Sigmoid colon (tissue), 7 donors: ENCODE measurements around the gene SLC15A3. TPM values are rescaled to one million over a fixed set of nuclear protein-coding genes. Genes with fewer than 3 reads are reported as not detected.

Experiments used
- DNase-seq: peaks from one replicate; pipeline ENCODE4 v3.0.0-alpha.2; 2019
- H3K27ac ChIP-seq, 4 donors: fragments of 200-600 bp; sonication (generic); one replicate each; pipeline ENCODE4 v1.5.1; 2016 to 2019; ENCODE audit warnings: mild to moderate bottlenecking in 1 of 4
- H3K27me3 ChIP-seq, 3 donors: fragments of 200-600 bp; sonication (generic); one replicate each; pipeline ENCODE4 v1.5.1; 2019; ENCODE audit warnings: mild to moderate bottlenecking in 1 of 3
- H3K36me3 ChIP-seq, 4 donors: fragments of 200-600 bp; sonication (generic); one replicate each; pipeline ENCODE4 v1.5.1; 2016 to 2019
- H3K4me1 ChIP-seq, 4 donors: fragments of 200-600 bp; sonication (generic); one replicate each; pipeline ENCODE4 v1.5.1; 2017 to 2019
- H3K4me3 ChIP-seq, 4 donors: fragments of 200-600 bp; sonication (generic); one replicate each; pipeline ENCODE4 v1.5.1; 2017 to 2019; ENCODE audit warnings: mild to moderate bottlenecking in 2 of 4, moderate library complexity in 1 of 4
- H3K9me3 ChIP-seq, 4 donors: fragments of 200-600 bp in 3 of 4; sonication (generic) in 3 of 4; one replicate each; pipeline versions ENCODE4 v1.5.1 to v1.6.1; 2013 to 2019
- EP300 ChIP-seq, 4 donors: sonication (generic); formaldehyde crosslinking; IDR thresholded peaks; one replicate each; pipeline ENCODE4 v1.6.1; 2017; ENCODE audit warnings: antibody characterized with exemption in 4 of 4
- POLR2A ChIP-seq, 2 donors: fragments of 450-650 bp; IDR thresholded peaks; one replicate each; pipeline ENCODE4 v1.6.1; 2016; ENCODE audit warnings: antibody characterized with exemption in 2 of 2, mild to moderate bottlenecking in 2 of 2, moderate library complexity in 2 of 2
- POLR2AphosphoS5 ChIP-seq, 4 donors: sonication (generic); formaldehyde crosslinking; IDR thresholded peaks; one replicate each; pipeline ENCODE4 v1.6.1; 2017; ENCODE audit warnings: antibody characterized with exemption in 4 of 4
- WGBS, 2 donors: extraction: QIAGEN DNeasy Blood & Tissue Kit; methylation state at CpG; one replicate each; pipeline ENCODE4 v1.1.7; 2013; 5-methylcytosine and 5-hydroxymethylcytosine counted together
- intact Hi-C: fragments of 100-400 bp; cut with DNase I; formaldehyde crosslinking; loops from one replicate; pipeline ENCODE4 v1.15.1; 2023
- polyA plus RNA-seq, 3 donors: library from polyadenylated mRNA; stranded (reverse); fragments of 200-250 nt; gene quantifications; one replicate each; pipeline ENCODE4 v1.2.3, GENCODE V29; 2013
- total RNA-seq, 4 donors: library from RNA; depleted of rRNA; stranded (reverse); fragments of >200 nt; gene quantifications; one replicate each; pipeline ENCODE4 v1.1.0, GENCODE V29; 2016
- TF ChIP-seq, protein P1 (sequence below), 4 experiments: fragments of 450-650 bp in 3 of 4; fragments of 200-600 bp in 1 of 4; IDR thresholded peaks; one replicate each; pipeline ENCODE4 v1.5.1; 2016 to 2019; ENCODE audit warnings: antibody characterized with exemption in 4 of 4, mild to moderate bottlenecking in 3 of 4, moderate library complexity in 2 of 4
- donor health status: healthy with polysubstance abuse.
- donor health status: Bipolar disorder and iron deficiency.
- donor health status: healthy.

SLC15A3 gene
- total and polyA plus RNA-seq, 7 donors: 12.8 to 43.9 (median 21.3) TPM

DNA sequence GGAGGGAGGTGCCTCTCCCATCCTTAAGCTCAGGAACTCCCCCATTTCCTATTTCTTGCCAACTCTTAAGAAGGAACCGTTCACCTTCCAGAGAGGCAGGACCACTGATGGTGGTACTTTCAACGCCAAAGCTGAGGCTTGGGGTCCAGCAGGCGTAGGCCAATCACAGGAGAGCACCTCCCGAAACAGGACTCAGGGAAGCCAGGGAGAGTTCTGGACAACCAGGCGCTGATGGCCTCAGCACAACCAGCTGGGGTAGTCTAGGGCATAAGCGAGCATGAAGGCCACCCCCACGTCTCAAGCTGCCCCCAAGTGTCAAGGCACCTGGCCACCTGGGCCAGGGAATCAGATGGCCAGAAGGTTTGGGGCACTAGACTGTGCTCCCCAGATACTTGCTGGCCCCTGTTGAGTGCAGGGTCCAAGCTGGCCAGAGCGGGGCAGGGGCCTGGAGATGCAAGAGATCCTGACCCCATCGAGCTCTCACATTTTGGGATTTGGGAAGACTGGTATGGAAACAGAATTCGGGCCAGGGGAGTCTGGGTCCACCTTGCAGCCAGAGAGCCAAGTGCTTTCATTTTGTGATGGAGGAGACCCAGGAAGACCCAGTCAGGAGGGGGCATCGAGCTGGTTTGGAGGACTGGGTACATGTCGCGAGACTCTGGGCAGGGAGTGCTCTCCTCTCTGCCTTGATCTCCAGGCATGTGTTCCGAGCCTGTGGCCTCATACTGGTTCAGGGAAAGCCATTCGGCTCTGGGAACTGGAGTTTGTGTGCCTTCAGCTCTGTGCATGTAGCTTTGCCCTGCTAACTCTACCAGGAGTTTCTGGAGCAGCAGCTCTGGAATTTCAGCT lies 20.4 kb upstream of the SLC15A3 start:
- Histone ChIP-seq H3K27me3 (no peaks in the 10 kb centered on the region), H3K4me1 (no peaks in the 10 kb centered on the region), H3K27ac (no peak overlapping the region), H3K9me3 (no peaks in the 10 kb centered on the region), H3K36me3 (no peaks in the 10 kb centered on the region), H3K4me3 (no peak overlapping the region)
- TF ChIP-seq POLR2AphosphoS5 (IDR thresholded peaks at IDR 0.05) (no peak), EP300 (IDR thresholded peaks at IDR 0.05) (no peak), POLR2A (IDR thresholded peaks at IDR 0.05) (no peak)
- TF ChIP-seq, protein P1, sequence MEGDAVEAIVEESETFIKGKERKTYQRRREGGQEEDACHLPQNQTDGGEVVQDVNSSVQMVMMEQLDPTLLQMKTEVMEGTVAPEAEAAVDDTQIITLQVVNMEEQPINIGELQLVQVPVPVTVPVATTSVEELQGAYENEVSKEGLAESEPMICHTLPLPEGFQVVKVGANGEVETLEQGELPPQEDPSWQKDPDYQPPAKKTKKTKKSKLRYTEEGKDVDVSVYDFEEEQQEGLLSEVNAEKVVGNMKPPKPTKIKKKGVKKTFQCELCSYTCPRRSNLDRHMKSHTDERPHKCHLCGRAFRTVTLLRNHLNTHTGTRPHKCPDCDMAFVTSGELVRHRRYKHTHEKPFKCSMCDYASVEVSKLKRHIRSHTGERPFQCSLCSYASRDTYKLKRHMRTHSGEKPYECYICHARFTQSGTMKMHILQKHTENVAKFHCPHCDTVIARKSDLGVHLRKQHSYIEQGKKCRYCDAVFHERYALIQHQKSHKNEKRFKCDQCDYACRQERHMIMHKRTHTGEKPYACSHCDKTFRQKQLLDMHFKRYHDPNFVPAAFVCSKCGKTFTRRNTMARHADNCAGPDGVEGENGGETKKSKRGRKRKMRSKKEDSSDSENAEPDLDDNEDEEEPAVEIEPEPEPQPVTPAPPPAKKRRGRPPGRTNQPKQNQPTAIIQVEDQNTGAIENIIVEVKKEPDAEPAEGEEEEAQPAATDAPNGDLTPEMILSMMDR (IDR thresholded peaks at IDR 0.05): no peak
- intact Hi-C loops: no loop called here
- no peak for DNase-seq
- 73 to 83% methylated on average over 15 of the region's 15 CpGs for WGBS, 2 donors

DNA sequence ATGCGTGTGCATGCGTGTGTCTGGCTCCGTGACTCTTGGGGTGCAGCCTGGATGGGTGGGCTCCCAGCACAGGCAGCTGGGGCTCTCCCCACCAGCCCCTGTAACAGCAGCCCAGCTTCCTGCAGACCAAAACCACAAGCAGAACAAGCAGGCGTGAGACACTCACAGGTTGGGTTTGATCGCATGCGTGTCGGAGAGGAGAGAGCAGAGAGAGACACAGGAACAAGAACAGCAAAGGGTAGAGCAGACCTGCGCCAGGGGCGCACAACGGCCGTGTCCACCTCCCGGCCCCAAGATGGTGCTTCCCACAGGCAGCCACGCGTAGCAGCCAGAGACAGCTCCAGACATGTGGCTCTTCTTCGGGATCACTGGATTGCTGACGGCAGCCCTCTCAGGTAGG lies 19.5 kb upstream of the SLC15A3 start, which contains the start of gene CD6:
Gene CD6 (plus strand): TSS at position 161 of the 400 bp plus-strand sequence. CDS start 186 bp downstream, at position 347.
- no peak for TF ChIP-seq EP300 (IDR thresholded peaks at IDR 0.05)
- TF ChIP-seq POLR2A (IDR thresholded peaks at IDR 0.05): no peak
- TF ChIP-seq, protein P1 (IDR thresholded peaks at IDR 0.05): no peak
- TF ChIP-seq POLR2AphosphoS5 (IDR thresholded peaks at IDR 0.05): no peak
- no peak for DNase-seq
- no peaks in the 10 kb centered on the region for H3K36me3 ChIP-seq
- H3K4me3 ChIP-seq: no peak within 1 kb of the TSS
- intact Hi-C loops: no loop called here
- H3K27me3 ChIP-seq: no peaks in the 10 kb centered on the region
- H3K9me3 ChIP-seq: no peaks in the 10 kb centered on the region
- H3K27ac ChIP-seq: no peak within 1 kb of the TSS
- no peaks in the 10 kb centered on the region for H3K4me1 ChIP-seq
- 70 to 82% methylated on average over 16 of the region's 16 CpGs for WGBS, 2 donors

GRCh38 chr11:60970890-60971289 lies 18.9 kb upstream of the SLC15A3 start:
- Histone ChIP-seq H3K36me3 (no peaks in the 10 kb centered on the region), H3K4me3 (no peak overlapping the region), H3K9me3 (no peaks in the 10 kb centered on the region), H3K4me1 (no peaks in the 10 kb centered on the region), H3K27me3 (no peaks in the 10 kb centered on the region), H3K27ac (no peak overlapping the region)
- 62 to 83% methylated on average over 5 of the region's 5 CpGs for WGBS, 2 donors
- DNase-seq: no peak
- TF ChIP-seq POLR2AphosphoS5 (IDR thresholded peaks at IDR 0.05) (no peak), POLR2A (IDR thresholded peaks at IDR 0.05) (no peak), EP300 (IDR thresholded peaks at IDR 0.05) (no peak)
- TF ChIP-seq, protein P1 (IDR thresholded peaks at IDR 0.05): no peak
- intact Hi-C loops: loop anchor here (1.0 kb wide), 1 partner anchor 158 kb away; no protein-coding TSS in a partner anchor

GRCh38 chr11:60970369-60970774 lies 18.4 kb upstream of the SLC15A3 start:
- TF ChIP-seq EP300 (IDR thresholded peaks at IDR 0.05) (no peak), POLR2AphosphoS5 (IDR thresholded peaks at IDR 0.05) (no peak)
- TF ChIP-seq, protein P1 (IDR thresholded peaks at IDR 0.05): peak; percentile 43 to 92 (median 72)
- Histone ChIP-seq H3K4me1 (no peaks in the 10 kb centered on the region), H3K36me3 (no peaks in the 10 kb centered on the region), H3K27me3 (no peaks in the 10 kb centered on the region), H3K27ac (no peak overlapping the region), H3K9me3 (no peaks in the 10 kb centered on the region), H3K4me3 (no peak overlapping the region)
- 13 to 15% methylated on average over 9 of the region's 9 CpGs for WGBS, 2 donors
- intact Hi-C loops: loop anchor here (1.0 kb wide), 1 partner anchor 159 kb away; no protein-coding TSS in a partner anchor
- DNase-seq: no peak
